ENCODE results near the gene KCNJ12. TPM values are rescaled to one million over a fixed set of nuclear protein-coding genes. Genes with fewer than 3 reads are reported as not detected.
A peak's percentile ranks its signal among the peaks of the same experiment; 100 is the strongest.
"Not testable (repeated sequence)": the region's sequence is repeated elsewhere in the genome, so short reads cannot be mapped to it uniquely, and the experiment has no call there.

Gene KCNJ12
- 1.2 and 2.1 TPM in 2 replicates for total RNA-seq (2021)
- Bru-seq, nascent RNA: percentile 24 among the genes with signal in this experiment
- BruChase-seq, experiment 1, labeled RNA remaining after a 2-hour chase: percentile 34 among the genes with signal in this experiment
- BruChase-seq, experiment 2, labeled RNA remaining after a 6-hour chase: percentile 30 among the genes with signal in this experiment
- long read RNA-seq, full-length matches to known transcripts: 1 of 3 reads
- long read RNA-seq, partial matches to known transcripts: 0 of 3 reads
- long read RNA-seq, other reads (novel, unspliced or antisense): 2 of 3 reads

DNA sequence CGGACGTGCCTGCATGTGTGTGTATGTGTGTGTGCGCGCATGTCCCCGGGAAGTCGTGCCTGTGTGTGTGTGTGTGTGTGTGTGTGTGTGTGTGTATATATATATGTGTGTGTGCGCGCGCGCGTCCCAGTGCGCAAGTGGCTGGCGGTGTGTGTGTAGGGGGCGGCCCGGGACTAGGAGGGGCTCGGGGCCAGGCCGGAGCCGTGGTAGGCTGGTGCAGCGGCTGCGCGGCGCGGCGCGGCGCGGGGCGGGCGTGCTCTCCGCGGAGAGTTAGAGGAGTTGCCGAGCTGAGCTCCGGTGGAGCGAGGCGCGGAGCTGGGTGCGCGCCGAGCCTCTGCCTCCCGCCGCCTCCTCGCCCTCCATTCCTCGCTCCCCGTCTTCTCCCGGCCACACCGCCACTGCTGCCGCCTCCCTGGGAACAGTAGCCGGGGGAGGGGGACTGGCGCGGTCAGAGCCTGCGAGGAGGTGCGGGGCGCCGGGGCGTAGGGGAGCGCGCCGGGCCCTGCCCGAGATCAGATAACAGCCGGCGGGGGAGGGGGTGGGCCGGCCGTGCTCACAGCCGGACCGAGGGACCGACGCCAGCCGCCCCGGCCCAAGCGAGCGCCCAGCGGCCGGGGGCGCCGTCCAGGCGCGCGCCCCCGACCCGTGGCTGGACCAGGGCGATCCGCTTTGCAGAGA is at the start of gene KCNJ12:
TSS of gene KCNJ12 (plus strand) at position 277 of the 678 bp plus-strand sequence. CDS start 38,986 bp downstream, outside the sequence.
- no TSS peak for BruUV-seq (replicated peaks)
- peak; percentile 48 for DNase-seq (ENCODE audit: low spot score)
- Histone ChIP-seq H3K4me3 (ENCODE audit: low read depth, low read length, poor library complexity, severe bottlenecking) (peak within 1 kb of the TSS; percentile 48), H3K27ac (ENCODE audit: low read depth, low read length, poor library complexity, severe bottlenecking) (no peak within 1 kb of the TSS), H3K27me3 (replicated peaks; ENCODE audit: insufficient read depth, low read depth, low read length, poor library complexity) (peaks cover 25% of the 10 kb centered on the region), H3K36me3 (ENCODE audit: insufficient read depth, low read length, poor library complexity, severe bottlenecking) (no peaks in the 10 kb centered on the region), H3K9me3 (ENCODE audit: low read depth, low read length, poor library complexity, severe bottlenecking) (no peaks in the 10 kb centered on the region), H3K4me1 (ENCODE audit: insufficient read depth, low read length, poor library complexity, severe bottlenecking) (peaks cover 18% of the 10 kb centered on the region)
- POLR2A ChIA-PET (ENCODE audit: low non-redundant PET): no interaction called here
- no peak for TF ChIP-seq EZH2 (IDR thresholded peaks at IDR 0.05; ENCODE audit: borderline replicate concordance, low read depth, low read length, poor library complexity, severe bottlenecking)
- TF ChIP-seq CTCF (conservative IDR thresholded peaks at IDR 0.05; ENCODE audit: low read depth, low read length): no peak
- intact Hi-C loops (cut with micrococcal nuclease; ENCODE audit: unreplicated experiment): no loop called here
- CTCF ChIA-PET: no interaction called here

DNA sequence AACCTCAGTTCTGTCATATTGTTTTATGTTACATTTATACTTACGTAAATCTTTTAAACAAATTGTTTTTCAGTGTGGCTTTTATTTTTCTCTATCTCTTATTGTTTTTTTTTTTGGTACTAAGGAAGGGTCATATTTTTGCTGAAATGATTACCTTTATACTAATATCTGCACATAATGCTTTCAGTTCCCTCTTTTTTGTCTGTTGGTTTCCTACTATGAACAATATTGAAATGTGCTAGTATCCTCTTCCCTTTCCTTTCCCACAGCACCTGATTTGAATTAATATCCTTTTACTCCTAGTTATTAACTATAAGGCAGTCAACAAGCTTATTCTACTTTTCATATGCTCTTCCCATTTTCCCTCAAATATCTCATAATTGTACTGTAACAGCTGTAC is 48.2 kb upstream of the KCNJ12 start:
- H3K36me3 ChIP-seq (ENCODE audit: insufficient read depth, low read length, poor library complexity, severe bottlenecking); H3K4me3 ChIP-seq (ENCODE audit: low read depth, low read length, poor library complexity, severe bottlenecking); BruUV-seq (replicated peaks); H3K9me3 ChIP-seq (ENCODE audit: low read depth, low read length, poor library complexity, severe bottlenecking); CTCF ChIA-PET; intact Hi-C loops (cut with micrococcal nuclease; ENCODE audit: unreplicated experiment); H3K27ac ChIP-seq (ENCODE audit: low read depth, low read length, poor library complexity, severe bottlenecking); H3K4me1 ChIP-seq (ENCODE audit: insufficient read depth, low read length, poor library complexity, severe bottlenecking); POLR2A ChIA-PET (ENCODE audit: low non-redundant PET); DNase-seq (ENCODE audit: low spot score): not testable (repeated sequence)
- peaks cover 22% of the 10 kb centered on the region for H3K27me3 ChIP-seq (replicated peaks; ENCODE audit: insufficient read depth, low read depth, low read length, poor library complexity)

DNA sequence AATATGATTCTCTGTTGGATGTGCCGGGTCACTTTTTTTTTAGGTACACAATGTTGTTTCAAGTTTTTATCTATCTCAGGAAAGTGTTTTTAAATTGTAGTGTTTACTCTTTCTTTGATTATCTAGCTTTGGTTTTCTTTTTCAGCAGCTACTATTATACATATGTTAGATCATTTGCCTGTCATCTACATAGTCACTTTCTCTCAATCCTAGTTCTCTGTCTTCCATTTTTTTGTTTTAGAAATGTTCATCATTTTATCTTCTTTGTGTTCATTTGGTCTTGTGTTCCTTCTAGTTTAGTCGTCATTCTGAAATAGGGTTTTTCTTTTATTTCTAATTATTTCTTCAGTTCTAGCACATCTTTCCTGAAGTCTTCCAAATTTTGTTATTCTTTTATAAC is 47.4 kb upstream of the KCNJ12 start:
- H3K36me3 ChIP-seq (ENCODE audit: insufficient read depth, low read length, poor library complexity, severe bottlenecking); POLR2A ChIA-PET (ENCODE audit: low non-redundant PET); BruUV-seq (replicated peaks); H3K4me3 ChIP-seq (ENCODE audit: low read depth, low read length, poor library complexity, severe bottlenecking); intact Hi-C loops (cut with micrococcal nuclease; ENCODE audit: unreplicated experiment); H3K9me3 ChIP-seq (ENCODE audit: low read depth, low read length, poor library complexity, severe bottlenecking); H3K4me1 ChIP-seq (ENCODE audit: insufficient read depth, low read length, poor library complexity, severe bottlenecking); CTCF ChIA-PET; DNase-seq (ENCODE audit: low spot score); H3K27ac ChIP-seq (ENCODE audit: low read depth, low read length, poor library complexity, severe bottlenecking): not testable (repeated sequence)
- peaks cover 19% of the 10 kb centered on the region for H3K27me3 ChIP-seq (replicated peaks; ENCODE audit: insufficient read depth, low read depth, low read length, poor library complexity)

DNA sequence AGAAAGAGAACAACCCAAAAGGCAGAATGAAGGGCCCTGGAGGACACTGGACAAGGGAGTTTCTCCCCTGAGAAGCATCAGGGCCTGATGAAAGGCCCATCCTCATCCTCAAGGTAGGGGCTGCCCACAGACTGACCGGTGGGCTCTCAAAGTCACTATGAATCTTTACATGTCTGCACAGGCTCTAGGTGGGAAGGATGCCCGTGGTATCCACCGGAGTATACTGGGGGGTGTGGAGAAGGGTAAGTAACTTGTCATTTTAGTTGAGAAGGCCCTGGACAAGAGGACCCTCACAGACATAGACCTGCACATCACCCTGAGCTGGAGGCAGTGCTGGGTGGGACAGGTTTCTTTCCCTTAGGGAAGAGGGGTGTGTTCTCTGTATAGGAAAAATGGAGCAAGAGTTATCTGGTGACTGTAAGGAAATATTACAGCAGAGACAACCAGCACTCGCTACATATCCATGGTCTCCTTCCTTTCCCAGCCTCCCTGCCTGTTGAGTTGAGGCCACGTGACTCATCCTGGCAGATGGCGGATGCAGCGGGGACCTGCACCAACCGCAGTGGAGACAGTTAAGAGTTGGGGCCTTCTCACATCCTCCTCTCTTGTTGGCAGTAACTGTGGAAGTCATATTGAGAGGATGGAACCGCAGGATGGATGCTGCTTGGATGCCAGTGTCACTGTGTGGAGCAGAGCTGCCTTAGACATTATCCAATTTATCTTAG is 45.6 kb upstream of the KCNJ12 start:
- no TSS peak for BruUV-seq (replicated peaks)
- Histone ChIP-seq H3K27me3 (replicated peaks; ENCODE audit: insufficient read depth, low read depth, low read length, poor library complexity) (peaks cover under 1% of the 10 kb centered on the region), H3K4me3 (ENCODE audit: low read depth, low read length, poor library complexity, severe bottlenecking) (no peak overlapping the region), H3K9me3 (ENCODE audit: low read depth, low read length, poor library complexity, severe bottlenecking) (no peaks in the 10 kb centered on the region), H3K4me1 (ENCODE audit: insufficient read depth, low read length, poor library complexity, severe bottlenecking) (no peaks in the 10 kb centered on the region), H3K27ac (ENCODE audit: low read depth, low read length, poor library complexity, severe bottlenecking) (no peak overlapping the region), H3K36me3 (ENCODE audit: insufficient read depth, low read length, poor library complexity, severe bottlenecking) (no peaks in the 10 kb centered on the region)
- TF ChIP-seq EZH2 (IDR thresholded peaks at IDR 0.05; ENCODE audit: borderline replicate concordance, low read depth, low read length, poor library complexity, severe bottlenecking): no peak
- TF ChIP-seq CTCF (conservative IDR thresholded peaks at IDR 0.05; ENCODE audit: low read depth, low read length): no peak
- DNase-seq (ENCODE audit: low spot score): no peak
- ChIA-PET CTCF (interaction anchor here (0.5 kb wide), 1 partner anchor 127 kb away, joined by 11 read pairs; no protein-coding TSS in a partner anchor), POLR2A (ENCODE audit: low non-redundant PET) (no interaction called here)
- intact Hi-C loops (cut with micrococcal nuclease; ENCODE audit: unreplicated experiment): no loop called here

DNA sequence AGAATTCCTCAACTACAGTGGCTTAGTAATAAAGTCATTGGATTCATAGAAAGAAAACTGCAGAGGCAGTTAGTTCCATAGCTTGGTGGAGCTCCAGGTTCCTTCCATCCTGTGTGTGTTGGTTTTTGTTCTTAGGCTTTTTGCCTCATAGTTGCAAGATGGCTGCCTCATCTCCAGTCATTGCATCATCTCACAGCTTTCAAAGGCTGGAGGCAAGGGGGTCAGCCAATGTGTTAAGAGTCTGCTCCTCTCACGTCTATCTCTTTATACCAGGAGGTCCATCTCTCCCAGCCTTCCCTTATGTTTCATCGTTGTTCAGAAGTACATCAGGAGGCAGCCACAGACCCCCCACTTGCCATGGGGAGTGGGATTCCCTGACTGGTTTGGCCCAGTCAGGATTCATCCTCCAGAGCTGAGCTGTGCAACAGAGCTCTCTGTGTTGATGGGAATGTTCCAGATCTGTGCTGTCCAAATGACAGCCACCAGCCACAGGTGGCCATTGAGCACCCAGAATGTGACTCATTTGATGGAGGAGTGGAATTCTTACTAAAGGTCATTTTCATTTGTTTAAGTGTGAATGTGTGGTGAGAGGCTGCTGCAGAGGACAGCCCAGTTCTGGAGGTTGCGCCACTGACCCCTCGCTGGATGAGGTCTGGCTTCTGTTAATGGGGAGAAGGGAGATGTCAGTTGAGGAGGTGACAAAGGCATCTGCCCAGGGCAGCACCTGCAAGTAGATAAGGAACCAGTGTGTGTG is 39.4 kb upstream of the KCNJ12 start:
- H3K36me3 ChIP-seq (ENCODE audit: insufficient read depth, low read length, poor library complexity, severe bottlenecking); H3K27ac ChIP-seq (ENCODE audit: low read depth, low read length, poor library complexity, severe bottlenecking); H3K9me3 ChIP-seq (ENCODE audit: low read depth, low read length, poor library complexity, severe bottlenecking); H3K4me3 ChIP-seq (ENCODE audit: low read depth, low read length, poor library complexity, severe bottlenecking); intact Hi-C loops (cut with micrococcal nuclease; ENCODE audit: unreplicated experiment); POLR2A ChIA-PET (ENCODE audit: low non-redundant PET); DNase-seq (ENCODE audit: low spot score); H3K4me1 ChIP-seq (ENCODE audit: insufficient read depth, low read length, poor library complexity, severe bottlenecking); BruUV-seq (replicated peaks); H3K27me3 ChIP-seq (replicated peaks; ENCODE audit: insufficient read depth, low read depth, low read length, poor library complexity); CTCF ChIA-PET: not testable (repeated sequence)
